H1 (cell line): Measurements from ENCODE around the gene KLHL3. TPM values are rescaled to one million over a fixed set of nuclear protein-coding genes. Genes with fewer than 3 reads are reported as not detected.

ENCODE experiments used
- CTCF ChIA-PET: fragments of 300-600 bp; sonication (Branson Sonifier 250); formaldehyde crosslinking; loops from one replicate; lab custom pipeline; 2021; ENCODE audit not compliant: partially characterized antibody; lab: Charles Lee
- POLR2A ChIA-PET: fragments of 300-600 bp; sonication (Branson Sonifier 250); formaldehyde crosslinking; loops from one replicate; lab custom pipeline; 2021; ENCODE audit warnings: inconsistent platforms; ENCODE audit not compliant: partially characterized antibody; lab: Charles Lee
- DNase-seq, 2 experiments: peaks; one replicate each; pipeline versions ENCODE4 v3.0.0 to v3.0.0-alpha.2; 2010 to 2022; ENCODE audit warnings: low spot score in 2 of 2, low read depth in 1 of 2, mixed read lengths in 1 of 2
- FAIRE-seq: peaks from 2 replicates; lab custom pipeline; 2011; peaks lifted over from hg19 to GRCh38; lab: Jason Lieb, UNC
- H2AFZ ChIP-seq: 2 replicates; pipeline ENCODE4 v1.8.1; 2012; ENCODE audit warnings: low read length, inconsistent platforms
- H2AK5ac ChIP-seq: 2 replicates; pipeline ENCODE4 v1.6.1; 2013; ENCODE audit warnings: low read depth, low read length
- H2BK120ac ChIP-seq: replicated peaks from 2 replicates; pipeline ENCODE3; 2013; ENCODE audit warnings: low read depth, low read length, inconsistent platforms
- H2BK12ac ChIP-seq: 2 replicates; pipeline ENCODE4 v1.6.1; 2013; ENCODE audit warnings: low read depth, low read length
- H2BK15ac ChIP-seq: 2 replicates; pipeline ENCODE4 v1.6.1; 2013; ENCODE audit warnings: low read length
- H2BK20ac ChIP-seq: 2 replicates; pipeline ENCODE4 v1.6.1; 2013; ENCODE audit warnings: low read length
- H2BK5ac ChIP-seq: 2 replicates; pipeline ENCODE4 v1.6.1; 2013; ENCODE audit warnings: low read depth, low read length
- H3K14ac ChIP-seq: 2 replicates; pipeline ENCODE4 v1.6.1; 2013; ENCODE audit warnings: inconsistent platforms; ENCODE audit not compliant: insufficient read length
- H3K18ac ChIP-seq: 2 replicates; pipeline ENCODE4 v1.6.1; 2013; ENCODE audit warnings: low read length; ENCODE audit errors: extremely low read depth
- H3K23ac ChIP-seq: 2 replicates; pipeline ENCODE4 v1.6.1; 2013; ENCODE audit warnings: inconsistent platforms; ENCODE audit not compliant: insufficient read length
- H3K23me2 ChIP-seq: 2 replicates; pipeline ENCODE4 v1.6.1; 2013; ENCODE audit warnings: low read depth, low read length
- H3K27ac ChIP-seq: 2 replicates; pipeline ENCODE4 v1.6.1; 2011; ENCODE audit warnings: low read depth, low read length, inconsistent platforms
- H3K27me3 ChIP-seq, 4 experiments: replicated peaks in 1 of 4; 1 replicate in 1 of 4; 2 replicates in 3 of 4; pipeline versions ENCODE4 v1.6.1 to v1.8.1; 2011 to 2013; ENCODE audit warnings: low read length in 3 of 4, mild to moderate bottlenecking in 3 of 4, inconsistent platforms in 2 of 4, mixed read lengths in 2 of 4, moderate library complexity in 1 of 4; ENCODE audit not compliant: control insufficient read depth in 3 of 4, insufficient read depth in 3 of 4; ENCODE audit errors: extremely low read depth in 1 of 4
- H3K36me3 ChIP-seq, 4 experiments: 2 replicates each; pipeline versions ENCODE4 v1.6.1 to v1.8.1; 2011 to 2013; ENCODE audit warnings: mild to moderate bottlenecking in 4 of 4, low read length in 3 of 4, moderate library complexity in 2 of 4, control low read depth in 1 of 4, inconsistent platforms in 1 of 4; ENCODE audit not compliant: insufficient read depth in 4 of 4, control insufficient read depth in 2 of 4
- H3K4ac ChIP-seq: replicated peaks from 2 replicates; pipeline ENCODE3; 2013; ENCODE audit warnings: low read length, low read depth, mixed read lengths, inconsistent platforms; ENCODE audit not compliant: insufficient read length
- H3K4me1 ChIP-seq, 4 experiments: replicated peaks in 1 of 4; 1 replicate in 1 of 4; 2 replicates in 3 of 4; pipeline versions ENCODE4 v1.6.1 to v1.8.1; 2011 to 2013; ENCODE audit warnings: low read length in 3 of 4, inconsistent platforms in 2 of 4, mixed read lengths in 1 of 4; ENCODE audit not compliant: insufficient read depth in 4 of 4, control insufficient read depth in 3 of 4
- H3K4me2 ChIP-seq, 2 experiments: 2 replicates each; pipeline versions ENCODE4 v1.6.1 to v1.8.1; 2011 to 2013; ENCODE audit warnings: low read depth in 2 of 2, low read length in 2 of 2, control low read depth in 1 of 2, inconsistent platforms in 1 of 2, mild to moderate bottlenecking in 1 of 2; ENCODE audit not compliant: insufficient read depth in 1 of 2
- H3K4me3 ChIP-seq, 4 experiments: fragments of 200-600, 300-600 bp in 1 of 4; sonication (generic), shearing (Covaris generic), sonication (Bioruptor Twin) in 1 of 4; 2 replicates each; pipeline versions ENCODE4 v1.5.1 to v1.8.1; 2011 to 2016; ENCODE audit warnings: low read length in 4 of 4, low read depth in 3 of 4, control low read depth in 2 of 4, inconsistent platforms in 2 of 4, mild to moderate bottlenecking in 2 of 4, mixed read lengths in 1 of 4, moderate library complexity in 1 of 4; ENCODE audit not compliant: insufficient read depth in 2 of 4; ENCODE audit errors: extremely low read depth in 1 of 4
- H3K56ac ChIP-seq: replicated peaks from 2 replicates; pipeline ENCODE3; 2013; ENCODE audit warnings: low read depth, mild to moderate bottlenecking, mixed read lengths, low read length, inconsistent platforms; ENCODE audit not compliant: insufficient read length
- H3K79me1 ChIP-seq: 2 replicates; pipeline ENCODE4 v1.6.1; 2013; ENCODE audit warnings: low read depth, low read length, control low read depth
- H3K79me2 ChIP-seq, 2 experiments: 2 replicates each; pipeline versions ENCODE4 v1.6.1 to v1.8.1; 2012 to 2013; ENCODE audit warnings: low read length in 2 of 2, mild to moderate bottlenecking in 2 of 2, inconsistent platforms in 1 of 2; ENCODE audit not compliant: insufficient read depth in 2 of 2, control insufficient read depth in 1 of 2
- H3K9ac ChIP-seq, 4 experiments: replicated peaks in 1 of 4; 1 replicate in 1 of 4; 2 replicates in 3 of 4; pipeline versions ENCODE4 v1.6.1 to v1.8.1; 2011 to 2013; ENCODE audit warnings: low read depth in 3 of 4, low read length in 3 of 4, control low read depth in 2 of 4, mild to moderate bottlenecking in 2 of 4, moderate library complexity in 2 of 4, inconsistent platforms in 1 of 4; ENCODE audit errors: extremely low read depth in 1 of 4
- H3K9me3 ChIP-seq, 2 experiments: 2 replicates each; pipeline versions ENCODE4 v1.6.1 to v1.8.1; 2012 to 2013; ENCODE audit warnings: mild to moderate bottlenecking in 2 of 2, moderate library complexity in 2 of 2, control low read depth in 1 of 2, inconsistent platforms in 1 of 2, low read depth in 1 of 2, low read length in 1 of 2, mixed read lengths in 1 of 2; ENCODE audit not compliant: insufficient read depth in 2 of 2
- H4K20me1 ChIP-seq, 2 experiments: replicated peaks in 1 of 2; 2 replicates each; pipeline versions ENCODE3 to v1.8.1; 2011 to 2013; ENCODE audit warnings: inconsistent platforms in 2 of 2, low read length in 2 of 2, mild to moderate bottlenecking in 1 of 2; ENCODE audit not compliant: insufficient read depth in 2 of 2, control insufficient read depth in 1 of 2
- H4K5ac ChIP-seq: 2 replicates; pipeline ENCODE4 v1.6.1; 2013; ENCODE audit warnings: low read length, low read depth, mixed read lengths, inconsistent platforms; ENCODE audit not compliant: insufficient read length
- H4K8ac ChIP-seq: 2 replicates; pipeline ENCODE4 v1.8.0; 2013; ENCODE audit warnings: mild to moderate bottlenecking, moderate library complexity, low read length, inconsistent platforms; ENCODE audit not compliant: insufficient read depth; ENCODE audit errors: extremely low read depth
- H4K91ac ChIP-seq: replicated peaks from 2 replicates; pipeline ENCODE3; 2013; ENCODE audit warnings: low read length, mixed read lengths, inconsistent platforms; ENCODE audit not compliant: insufficient read length
- CBX8 ChIP-seq: fragments of 300-800, 300-1000 bp; sonication (generic); IDR thresholded peaks from 2 replicates; pipeline ENCODE4 v1.7.1; 2016; ENCODE audit warnings: low read depth, low read length, borderline replicate concordance
- HDAC2 ChIP-seq, 2 experiments: fragments of 300-600 bp in 1 of 2; sonication (generic) in 1 of 2; IDR thresholded peaks; 2 replicates each; pipeline ENCODE4 v1.6.1; 2011 to 2012; ENCODE audit warnings: low read depth in 2 of 2, low read length in 2 of 2, mild to moderate bottlenecking in 2 of 2, moderate library complexity in 2 of 2, borderline replicate concordance in 1 of 2, inconsistent platforms in 1 of 2
- HDAC6 ChIP-seq: IDR thresholded peaks from one replicate; pipeline ENCODE4 v1.7.1; 2012; ENCODE audit warnings: low read depth, mild to moderate bottlenecking, inconsistent platforms, low read length, moderate library complexity
- JUN ChIP-seq: IDR thresholded peaks from 2 replicates; pipeline ENCODE4 v1.6.1; 2011; ENCODE audit warnings: low read depth, mild to moderate bottlenecking, improper control_type of control experiment, low read length
- NANOG ChIP-seq: IDR thresholded peaks from 2 replicates; pipeline ENCODE4 v1.6.1; 2011; ENCODE audit warnings: low read length, low read depth, mild to moderate bottlenecking, inconsistent platforms; ENCODE audit not compliant: insufficient read depth, poor library complexity, severe bottlenecking
- PHF8 ChIP-seq: fragments of 200-600 bp; sonication (generic); conservative IDR thresholded peaks from 2 replicates; pipeline ENCODE4 v1.7.1; 2012; ENCODE audit warnings: low read depth, mild to moderate bottlenecking, inconsistent platforms, low read length, moderate library complexity
- POLR2A ChIP-seq, 2 experiments: IDR thresholded peaks; 1 replicate in 1 of 2; 2 replicates in 1 of 2; pipeline ENCODE4 v1.6.1; 2011; ENCODE audit warnings: low read depth in 2 of 2, low read length in 2 of 2, mild to moderate bottlenecking in 2 of 2; ENCODE audit errors: control extremely low read depth in 1 of 2
- SIN3A ChIP-seq, 2 experiments: IDR thresholded peaks in 1 of 2; conservative IDR thresholded peaks in 1 of 2; 2 replicates each; pipeline ENCODE4 v1.6.1; 2011 to 2012; ENCODE audit warnings: low read length in 2 of 2, improper control_type of control experiment in 1 of 2, low read depth in 1 of 2, mild to moderate bottlenecking in 1 of 2
- SIRT6 ChIP-seq: IDR thresholded peaks from one replicate; pipeline ENCODE4 v1.7.1; 2012; ENCODE audit warnings: low read length, inconsistent platforms
- TAF1 ChIP-seq: IDR thresholded peaks from 2 replicates; pipeline ENCODE4 v1.6.1; 2011; ENCODE audit warnings: mild to moderate bottlenecking, low read depth, low read length
- WGBS, 2 experiments: shearing (Covaris generic) in 1 of 2; methylation state at CpG; one replicate each; pipeline versions ENCODE4 v1.1.6 to v1.1.7; 2013 to 2015; ENCODE audit warnings: low lambda C conversion rate in 2 of 2, mixed read lengths in 2 of 2, inconsistent platforms in 1 of 2, low coverage in 1 of 2, missing lambda C conversion rate in 1 of 2; ENCODE audit not compliant: insufficient replicate concordance in 2 of 2, insufficient coverage in 1 of 2, insufficient read length in 1 of 2; ENCODE audit errors: extremely low coverage in 1 of 2, missing lambda C conversion rate in 1 of 2; 5-methylcytosine and 5-hydroxymethylcytosine counted together
- polyA plus RNA-seq, 7 experiments: library from polyadenylated mRNA; depleted of rRNA in 3 of 7; stranded (reverse) in 5 of 7; unstranded in 2 of 7; fragments of >200 nt in 5 of 7; fragments of 200-250 nt in 2 of 7; gene quantifications; 1 replicate in 5 of 7; 2 replicates in 1 of 7; 4 replicates in 1 of 7; pipeline versions ENCODE4 v1.2.1 to v1.2.3, GENCODE V29; 2011 to 2013; ENCODE audit warnings: missing spikeins in 2 of 7, mixed read lengths in 2 of 7
- total RNA-seq: library from RNA; stranded (reverse); fragmentation: NEBNext Ultra II Directional; extraction: Animal tissue kit (Norgen Biotek cat#: 25700); gene quantifications from 2 replicates; pipeline ENCODE4 v1.2.1, GENCODE V29; 2021

The KLHL3 gene
- total and polyA plus RNA-seq, 2 of the 8 experiments (the other 6 are each of a cell fraction or from before 2014, with no cell fraction given), result 7.4 to 13.7 TPM

DNA sequence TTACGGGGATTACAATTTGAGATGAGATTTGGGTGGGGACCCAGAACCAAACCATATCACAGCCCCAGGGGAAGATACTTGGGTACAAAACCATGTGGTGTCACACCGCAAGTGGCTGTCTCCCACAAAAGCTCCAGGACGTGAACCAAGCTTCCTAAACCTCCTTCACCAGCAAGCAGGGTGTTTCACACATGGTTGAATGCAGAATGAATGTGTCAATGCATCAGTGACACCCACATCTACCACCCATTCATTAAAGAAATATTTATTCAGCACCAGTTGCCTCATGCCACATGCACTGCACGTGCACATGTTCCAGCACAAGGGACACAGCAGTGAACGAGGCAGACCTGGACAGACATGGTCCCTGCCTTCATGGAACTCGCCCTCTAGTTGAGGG, 165.8 kb downstream of the KLHL3 start:
- H4K91ac ChIP-seq, result no peak overlapping the region
- no peaks in the 10 kb centered on the region for H3K79me1 ChIP-seq
- no peak overlapping the region for H4K5ac ChIP-seq
- H3K4me1 ChIP-seq, result peaks cover 0 to 8% (median 2%) of the 10 kb centered on the region in 4 experiments; a peak in 3 of 7 replicates
- no peak overlapping the region for H2AFZ ChIP-seq
- H3K23me2 ChIP-seq, result no peaks in the 10 kb centered on the region; the same call in 1 of the 2 replicates
- H3K14ac ChIP-seq, result no peak overlapping the region
- no peak overlapping the region for H2BK20ac ChIP-seq
- H3K23ac ChIP-seq, result no peak overlapping the region
- no peaks in the 10 kb centered on the region for H3K9me3 ChIP-seq
- H2BK5ac ChIP-seq, result no peak overlapping the region
- no peak for TF ChIP-seq POLR2A (IDR thresholded peaks at IDR 0.05; ENCODE audit: control extremely low read depth in 1 of 2, low read depth in 2 of 2, low read length in 2 of 2)
- no peak for TF ChIP-seq SIN3A (conservative IDR thresholded peaks at IDR 0.05 in 1 of 2, IDR thresholded peaks at IDR 0.05 in 1 of 2; ENCODE audit: low read depth in 1 of 2, low read length in 2 of 2)
- no peak for TF ChIP-seq NANOG
- no peak for TF ChIP-seq CBX8
- TF ChIP-seq HDAC2 (IDR thresholded peaks at IDR 0.05; ENCODE audit: borderline replicate concordance in 1 of 2, low read depth in 2 of 2, low read length in 2 of 2), result no peak
- TF ChIP-seq TAF1, result no peak
- TF ChIP-seq SIRT6, result no peak
- no peak for TF ChIP-seq JUN
- TF ChIP-seq HDAC6, result no peak
- TF ChIP-seq PHF8, result no peak
- TF ChIP-seq, all 59 proteins: peak for 0
- no peak overlapping the region for H3K56ac ChIP-seq
- ChIA-PET POLR2A (no interaction called here), CTCF (interaction anchor here (1.0 kb wide), 1 partner anchor 172 kb away, joined by 3 read pairs; no protein-coding TSS in a partner anchor)
- H4K20me1 ChIP-seq, result no peaks in the 10 kb centered on the region
- no peak overlapping the region for H3K4ac ChIP-seq
- no peaks in the 10 kb centered on the region; a peak in 1 of 7 replicates for H3K27me3 ChIP-seq
- H4K8ac ChIP-seq, result no peak overlapping the region
- no peaks in the 10 kb centered on the region for H3K36me3 ChIP-seq
- DNase-seq (no peak), FAIRE-seq (no peak)
- no peaks in the 10 kb centered on the region for H3K79me2 ChIP-seq
- H2AK5ac ChIP-seq, result no peak overlapping the region
- no peak overlapping the region for H3K9ac ChIP-seq
- no peak overlapping the region for H2BK12ac ChIP-seq
- WGBS, 2 experiments, result 92% methylated on average over 6 of the region's 6 CpGs; no CpG with 5 or more reads in 1 of the 2 experiments
- no peak overlapping the region for H3K18ac ChIP-seq
- H3K4me3 ChIP-seq, result no peak overlapping the region
- H3K4me2 ChIP-seq, result no peak overlapping the region
- no peak overlapping the region for H2BK120ac ChIP-seq
- no peak overlapping the region for H3K27ac ChIP-seq
- H2BK15ac ChIP-seq, result no peak overlapping the region
